ENCODE measurements around the gene HBEGF.

Gene HBEGF

GRCh38 chr5:140310434-140310833 is 36.0 kb downstream of the HBEGF start:
- TF ChIP-seq CTCF (IDR thresholded peaks at IDR 0.05; ENCODE audit: low read length, missing control alignments) = no peak
- H3K4me3 ChIP-seq (replicated peaks; ENCODE audit: low read depth, low read length) = no peak overlapping the region
- DNase-seq (ENCODE audit: low read depth) = peak; percentile 67

- DNase-seq (ENCODE audit: low read depth) = no peak
- no peak overlapping the region for H3K4me3 ChIP-seq (replicated peaks; ENCODE audit: low read depth, low read length)
- TF ChIP-seq CTCF (IDR thresholded peaks at IDR 0.05; ENCODE audit: low read length, missing control alignments) = no peak
These were observed 36.6 kb downstream of the HBEGF start for GRCh38 chr5:140309706-140310249.

- no peak for TF ChIP-seq CTCF (IDR thresholded peaks at IDR 0.05; ENCODE audit: low read length, missing control alignments)
These were observed 40.9 kb downstream of the HBEGF start for GRCh38 chr5:140305471-140305870.

GRCh38 chr5:140303966-140304365 is 42.4 kb downstream of the HBEGF start:
- no peak overlapping the region for H3K4me3 ChIP-seq (replicated peaks; ENCODE audit: low read depth, low read length)
- no peak for DNase-seq (ENCODE audit: low read depth)
- TF ChIP-seq CTCF (IDR thresholded peaks at IDR 0.05; ENCODE audit: low read length, missing control alignments) = no peak

More at GRCh38 chr5:140305471-140305870, 40.9 kb downstream of the HBEGF start:
- H3K4me3 ChIP-seq (replicated peaks; ENCODE audit: low read depth, low read length) = no peak overlapping the region
- DNase-seq (ENCODE audit: low read depth) = no peak

- no peak for TF ChIP-seq CTCF (IDR thresholded peaks at IDR 0.05; ENCODE audit: low read length, missing control alignments)
- DNase-seq (ENCODE audit: low read depth) = peak; percentile 96
- peak within 1 kb of the TSS; percentile 96 for H3K4me3 ChIP-seq (replicated peaks; ENCODE audit: low read depth, low read length)
These were observed 43.4 kb downstream of the HBEGF start, which contains the start of gene PFDN1 for GRCh38 chr5:140302786-140303639. Gene PFDN1 (minus strand): TSS chr5:140303101. CDS start chr5:140303073, 28 bp downstream.

- H3K4me3 ChIP-seq (replicated peaks; ENCODE audit: low read depth, low read length) = no peak overlapping the region
These were observed 45.3 kb downstream of the HBEGF start for GRCh38 chr5:140301136-140301535.

More at GRCh38 chr5:140301136-140301535, 45.3 kb downstream of the HBEGF start:
- TF ChIP-seq CTCF (IDR thresholded peaks at IDR 0.05; ENCODE audit: low read length, missing control alignments) = no peak
- DNase-seq (ENCODE audit: low read depth) = no peak

Data from fibroblast of pulmonary artery (primary cell).